GM04504 (cell line): Measurements from ENCODE around the gene DIO3.

Source experiments
- DNase-seq: peaks from one replicate; pipeline ENCODE4 v3.0.0-alpha.2; 2012; ENCODE audit warnings: low read depth

The DIO3 gene

DNA sequence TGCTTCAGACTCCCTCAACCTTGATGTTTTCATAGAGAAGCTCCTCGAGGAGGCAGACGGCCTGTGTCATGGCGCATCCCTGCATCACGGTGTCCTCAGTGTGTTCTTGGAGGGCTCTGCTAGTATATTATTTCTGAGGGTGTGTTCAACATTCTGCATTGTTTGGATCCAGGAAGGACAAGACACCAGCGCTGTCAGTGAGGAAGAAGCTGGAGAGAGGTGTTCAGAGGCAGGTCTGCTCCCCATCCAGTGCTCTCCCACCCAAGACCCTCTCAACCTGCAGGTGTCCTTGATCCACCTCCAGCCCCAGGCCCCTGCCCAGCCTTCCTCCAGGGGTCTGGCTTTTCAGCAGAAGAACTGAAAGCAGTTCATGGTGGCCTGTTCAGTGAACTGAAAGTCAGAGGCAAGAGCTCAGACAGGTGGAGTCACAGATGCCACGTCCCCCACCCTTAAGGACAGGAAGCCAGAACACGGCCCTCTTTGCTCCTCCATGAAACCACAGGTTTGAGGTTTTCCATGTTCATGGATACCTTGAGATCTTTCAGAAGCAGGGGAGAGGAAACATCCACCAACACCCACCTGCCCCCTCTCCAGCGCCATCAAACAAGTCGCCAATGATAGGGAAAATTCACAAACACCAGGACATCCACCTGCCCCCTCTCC is 37.4 kb downstream of the DIO3 start:
- no peak for DNase-seq

GRCh38 chr14:101599234-101599885 is 38.1 kb downstream of the DIO3 start:
- no peak for DNase-seq

GRCh38 chr14:101600336-101600890 is 39.1 kb downstream of the DIO3 start:
- DNase-seq: no peak

GRCh38 chr14:101600891-101601605 is 39.8 kb downstream of the DIO3 start:
- no peak for DNase-seq

DNA sequence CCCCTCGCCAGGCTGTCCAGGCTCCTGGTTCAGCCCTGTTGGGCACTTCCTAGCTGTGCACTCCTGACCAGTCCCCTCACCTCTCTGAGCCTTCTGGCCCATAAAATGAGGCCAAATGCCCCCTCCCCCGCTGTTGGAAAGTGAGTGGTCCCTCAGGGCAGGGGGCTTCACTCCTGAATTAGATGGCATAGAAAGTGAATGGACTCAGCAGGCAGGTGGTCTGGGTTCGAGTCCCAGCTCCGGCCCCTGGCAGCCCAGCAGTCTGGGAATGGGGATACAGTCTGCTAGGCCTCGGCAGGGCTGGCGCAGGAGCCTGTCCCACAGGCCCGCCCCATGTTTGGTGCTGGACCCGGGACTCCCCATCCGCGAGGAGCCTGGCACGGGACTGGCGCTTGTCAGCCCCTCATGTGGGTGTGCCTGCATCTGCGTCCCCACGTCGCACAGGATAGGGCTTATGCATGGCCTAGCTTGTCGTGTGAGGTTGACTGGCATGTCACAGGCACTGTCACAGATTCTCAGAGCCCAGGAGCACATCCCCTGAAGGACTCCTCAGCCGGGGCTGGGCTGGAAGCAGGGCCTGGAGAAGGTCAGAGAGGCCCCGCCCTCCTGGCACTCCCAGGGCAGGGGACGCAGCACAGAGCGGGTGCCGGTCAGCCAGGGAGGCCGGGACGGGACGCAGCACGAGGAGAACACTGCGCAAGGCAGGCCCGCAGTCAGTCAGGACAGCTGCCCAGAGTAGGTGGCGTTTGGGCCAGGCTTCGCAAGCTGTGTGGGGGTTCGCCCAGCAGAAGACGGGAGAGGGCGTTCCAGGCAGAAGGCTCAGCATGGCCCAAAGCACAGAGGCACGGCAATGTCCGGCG is 40.5 kb downstream of the DIO3 start:
- DNase-seq: no peak

GRCh38 chr14:101602466-101602840 is 41.2 kb downstream of the DIO3 start:
- no peak for DNase-seq

DNA sequence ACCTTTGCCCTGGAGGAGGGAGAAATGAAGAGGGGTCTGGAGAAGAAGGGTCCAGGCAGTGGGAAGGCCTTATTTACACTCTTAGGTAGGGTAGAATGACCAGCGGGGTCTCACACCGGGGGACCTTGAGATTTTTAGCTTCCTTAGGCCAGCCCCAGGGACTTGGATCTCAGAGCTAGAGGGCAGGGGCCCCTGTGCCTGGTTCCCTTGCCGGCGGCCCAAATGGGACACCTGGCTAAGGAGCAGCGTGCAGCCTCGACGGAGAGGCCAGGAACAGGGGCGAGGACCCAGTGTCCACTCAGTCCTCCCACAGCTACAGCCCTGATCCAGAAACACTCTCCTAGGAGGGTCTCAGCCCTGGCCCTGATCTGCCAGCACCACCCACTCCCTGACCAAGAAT is 41.8 kb downstream of the DIO3 start:
- DNase-seq: no peak

DNA sequence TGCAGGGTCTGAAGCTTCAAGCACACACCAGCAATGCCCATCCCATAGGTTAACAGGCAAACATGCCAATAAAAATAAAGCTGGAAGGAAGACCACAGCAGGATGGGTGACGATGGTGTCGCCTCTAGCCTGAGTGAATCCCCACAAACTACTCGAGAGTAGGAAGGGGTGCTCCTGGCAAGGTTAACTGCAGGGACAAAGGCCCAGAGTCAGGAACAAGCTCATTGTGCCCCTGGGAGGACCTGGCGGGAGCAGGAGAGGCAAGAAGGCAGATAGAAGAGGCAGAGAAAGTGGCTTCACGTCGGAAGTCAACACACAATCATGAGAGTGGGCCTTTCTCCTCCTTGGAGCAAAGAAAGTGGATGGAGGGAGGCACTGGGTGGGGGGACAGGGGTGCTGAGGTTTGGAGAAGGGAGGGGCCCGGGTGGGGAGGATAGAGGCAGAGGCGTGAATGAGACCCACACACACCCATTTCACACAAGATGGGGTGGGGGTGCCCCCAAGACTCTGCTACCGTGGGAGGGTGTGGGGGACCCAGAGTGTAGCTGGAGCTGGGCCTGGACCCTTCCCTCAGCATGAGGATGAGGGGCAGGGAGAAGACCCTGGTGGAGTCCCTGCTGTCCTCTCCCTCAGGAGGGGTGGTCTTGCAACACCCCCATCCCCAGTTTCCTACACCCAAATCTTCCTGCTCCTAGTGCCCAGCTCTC is 43.1 kb downstream of the DIO3 start:
- DNase-seq: no peak

DNA sequence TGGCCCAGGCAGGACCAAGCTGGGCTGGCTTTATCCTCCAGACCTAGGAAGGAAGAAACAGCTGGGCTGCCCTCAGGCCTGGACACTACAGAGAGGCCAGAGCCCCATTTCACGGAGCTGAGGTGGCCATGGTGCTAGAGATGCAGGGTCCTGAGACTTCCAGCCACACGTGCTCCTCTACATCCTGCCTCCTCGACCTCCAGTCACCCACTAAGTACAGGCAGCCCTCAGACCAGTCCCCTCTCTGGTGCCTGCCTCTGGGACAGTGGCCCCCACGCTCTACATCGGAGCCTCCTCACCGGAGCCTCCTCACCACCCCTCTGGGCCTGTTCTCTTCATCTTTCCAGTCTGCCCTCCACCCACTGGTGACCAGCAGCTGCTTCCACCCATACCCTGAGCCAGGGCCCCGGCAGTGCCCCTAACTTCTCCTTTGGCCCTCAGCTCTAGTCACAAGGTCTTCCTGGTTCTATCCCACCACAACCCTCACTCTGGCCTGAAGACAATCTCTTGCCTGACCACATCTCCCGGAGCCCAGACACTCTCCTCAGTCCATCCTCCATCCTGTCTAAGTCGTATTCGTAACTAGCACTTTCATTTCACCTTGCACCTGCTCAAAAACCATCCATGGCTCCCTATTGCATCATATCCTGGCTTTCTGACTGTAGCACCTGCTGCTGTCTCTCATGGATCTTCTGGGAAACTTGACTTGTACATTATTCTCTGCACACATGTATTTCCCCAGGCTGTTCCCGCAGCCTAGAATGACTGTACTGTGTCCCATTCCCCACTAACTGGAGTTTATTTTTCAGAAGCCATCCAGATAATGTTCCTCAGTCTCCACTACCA is 43.9 kb downstream of the DIO3 start:
- DNase-seq: no peak

GRCh38 chr14:101605836-101606235 is 44.5 kb downstream of the DIO3 start:
- DNase-seq: no peak
